DMS153 treated with DMSO at 0.1 percent for 48 hours (cell line): ENCODE data around the gene KIRREL1.

Source experiments
- DNase-seq: peaks from one replicate; lab custom pipeline; 2025; ENCODE audit not compliant: unreplicated experiment; lab: John Stamatoyannopoulos, UW

KIRREL1 gene

GRCh38 chr1:158062174-158062573 lies 68.7 kb downstream of the KIRREL1 start:
- no peak for DNase-seq

- DNase-seq, result no peak
These were observed 74.2 kb downstream of the KIRREL1 start for GRCh38 chr1:158067662-158068061.

- no peak for DNase-seq
These were observed 75.5 kb downstream of the KIRREL1 start for GRCh38 chr1:158068918-158069317.

GRCh38 chr1:158071138-158071537 lies 77.7 kb downstream of the KIRREL1 start:
- no peak for DNase-seq

GRCh38 chr1:158075078-158075477 lies 81.6 kb downstream of the KIRREL1 start:
- no peak for DNase-seq

GRCh38 chr1:158076441-158076840 lies 83.0 kb downstream of the KIRREL1 start:
- DNase-seq, result no peak

GRCh38 chr1:158077411-158078256 lies 84.2 kb downstream of the KIRREL1 start:
- DNase-seq, result no peak

GRCh38 chr1:158078569-158079080 lies 85.2 kb downstream of the KIRREL1 start:
- no peak for DNase-seq

GRCh38 chr1:158080066-158080465 lies 86.6 kb downstream of the KIRREL1 start:
- DNase-seq, result no peak

- DNase-seq, result no peak
These were observed 90.9 kb downstream of the KIRREL1 start for GRCh38 chr1:158084336-158084735.

- no peak for DNase-seq
These were observed 91.3 kb downstream of the KIRREL1 start for GRCh38 chr1:158084747-158085146.

GRCh38 chr1:158087320-158087927 lies 94.0 kb downstream of the KIRREL1 start:
- DNase-seq, result peak; percentile 1

GRCh38 chr1:158089476-158089875 lies 96.0 kb downstream of the KIRREL1 start:
- no peak for DNase-seq

- no peak for DNase-seq
These were observed 96.6 kb downstream of the KIRREL1 start for GRCh38 chr1:158089925-158090637.

GRCh38 chr1:158093376-158093775 lies 99.9 kb downstream of the KIRREL1 start:
- no peak for DNase-seq

- DNase-seq, result no peak
These were observed 101.1 kb downstream of the KIRREL1 start for GRCh38 chr1:158094571-158094970.

- DNase-seq, result peak; percentile 8
These were observed 102.4 kb downstream of the KIRREL1 start for GRCh38 chr1:158095737-158096335.

GRCh38 chr1:158098256-158098655 lies 104.8 kb downstream of the KIRREL1 start:
- DNase-seq, result no peak

GRCh38 chr1:158099185-158099584 lies 105.7 kb downstream of the KIRREL1 start:
- no peak for DNase-seq

- no peak for DNase-seq
These were observed 107.1 kb downstream of the KIRREL1 start for GRCh38 chr1:158100498-158100897.

- no peak for DNase-seq
These were observed 108.0 kb downstream of the KIRREL1 start for GRCh38 chr1:158101455-158101854.
